PC-9 (cell line): ENCODE measurements around the gene DUS1L. TPM values are rescaled to one million over a fixed set of nuclear protein-coding genes. Genes with fewer than 3 reads are reported as not detected.
A peak's percentile ranks its signal among the peaks of the same experiment; 100 is the strongest.

Source experiments
- BruUV-seq: library from RNA; stranded (reverse); fragments of 400-500 nt; replicated peaks from 2 replicates; lab custom pipeline; 2021; lab: Mats Ljungman, UMichigan
- CTCF ChIA-PET: fragments of 300-600 bp; sonication (Branson Sonifier 250); formaldehyde crosslinking; loops from one replicate; lab custom pipeline; 2022; ENCODE audit warnings: antibody characterized with exemption; lab: Charles Lee
- POLR2A ChIA-PET: fragments of 300-600 bp; sonication (Branson Sonifier 250); formaldehyde crosslinking; loops from one replicate; lab custom pipeline; 2022; ENCODE audit warnings: antibody characterized with exemption; ENCODE audit not compliant: unreplicated experiment; lab: Charles Lee
- DNase-seq, 2 experiments: peaks; one replicate each; pipeline versions ENCODE4 v3.0.0 to v3.0.0-alpha.2; 2015 to 2022; ENCODE audit warnings: mixed read lengths in 1 of 2
- H2AFZ ChIP-seq: fragments of 200-600 bp; sonication (generic); 2 replicates; pipeline ENCODE4 v1.8.1; 2017; ENCODE audit warnings: antibody characterized with exemption
- H3F3A ChIP-seq: fragments of 200-600 bp; sonication (generic); 2 replicates; pipeline ENCODE4 v1.8.1; 2017; ENCODE audit warnings: antibody characterized with exemption, mild to moderate bottlenecking, low read depth; ENCODE audit not compliant: insufficient read depth
- H3K27ac ChIP-seq: fragments of 200-600 bp; sonication (generic); 2 replicates; pipeline ENCODE4 v1.6.1; 2016; ENCODE audit warnings: mixed run types
- H3K27me3 ChIP-seq: fragments of 200-600 bp; sonication (generic); 2 replicates; pipeline ENCODE4 v1.6.1; 2016; ENCODE audit warnings: low read depth, mixed run types; ENCODE audit not compliant: insufficient read depth
- H3K36me3 ChIP-seq: fragments of 200-600 bp; sonication (generic); 2 replicates; pipeline ENCODE4 v1.6.1; 2016; ENCODE audit warnings: low read depth, mixed run types
- H3K4me1 ChIP-seq: fragments of 200-600 bp; sonication (generic); replicated peaks from 2 replicates; pipeline ENCODE4 v1.6.1; 2016; ENCODE audit warnings: mixed run types; ENCODE audit not compliant: insufficient read depth
- H3K4me2 ChIP-seq: fragments of 200-600 bp; sonication (generic); 2 replicates; pipeline ENCODE4 v1.6.1; 2017; ENCODE audit warnings: mixed run types
- H3K4me3 ChIP-seq: fragments of 200-600 bp; sonication (generic); 2 replicates; pipeline ENCODE4 v1.6.1; 2016; ENCODE audit warnings: mixed run types
- H3K79me2 ChIP-seq: fragments of 200-600 bp; sonication (generic); 2 replicates; pipeline ENCODE4 v1.6.1; 2017; ENCODE audit warnings: low read depth, mixed run types
- H3K9me2 ChIP-seq: fragments of 200-600 bp; sonication (generic); 2 replicates; pipeline ENCODE4 v1.8.1; 2017; ENCODE audit warnings: mild to moderate bottlenecking; ENCODE audit not compliant: insufficient read depth
- H3K9me3 ChIP-seq: fragments of 200-600 bp; sonication (generic); 2 replicates; pipeline ENCODE4 v1.8.1; 2016; ENCODE audit warnings: low read depth; ENCODE audit not compliant: insufficient read depth
- H4K20me1 ChIP-seq: fragments of 200-600 bp; sonication (generic); 2 replicates; pipeline ENCODE4 v1.8.1; 2017; ENCODE audit not compliant: insufficient read depth
- EZH2 ChIP-seq: fragments of 200-600 bp; sonication (generic); IDR thresholded peaks from 2 replicates; pipeline ENCODE4 v1.8.0; 2017; ENCODE audit warnings: antibody characterized with exemption, low read depth
- intact Hi-C: fragments of 100-400 bp; cut with micrococcal nuclease; formaldehyde crosslinking; loops from one replicate; pipeline ENCODE4 v1.10.0; 2022; ENCODE audit not compliant: unreplicated experiment
- total RNA-seq: library from RNA; stranded (reverse); gene quantifications from 2 replicates; pipeline ENCODE4 v1.2.3, GENCODE V29; 2021
- TF ChIP-seq, protein P1 (sequence below): fragments of 200-600 bp; sonication (generic); conservative IDR thresholded peaks from 2 replicates; pipeline ENCODE4 v1.6.1; 2017; ENCODE audit warnings: mixed run types, antibody characterized with exemption, mild to moderate bottlenecking, moderate library complexity

Gene DUS1L
- total RNA-seq, 1 experiment from 2014 or later, result 138 TPM

DNA sequence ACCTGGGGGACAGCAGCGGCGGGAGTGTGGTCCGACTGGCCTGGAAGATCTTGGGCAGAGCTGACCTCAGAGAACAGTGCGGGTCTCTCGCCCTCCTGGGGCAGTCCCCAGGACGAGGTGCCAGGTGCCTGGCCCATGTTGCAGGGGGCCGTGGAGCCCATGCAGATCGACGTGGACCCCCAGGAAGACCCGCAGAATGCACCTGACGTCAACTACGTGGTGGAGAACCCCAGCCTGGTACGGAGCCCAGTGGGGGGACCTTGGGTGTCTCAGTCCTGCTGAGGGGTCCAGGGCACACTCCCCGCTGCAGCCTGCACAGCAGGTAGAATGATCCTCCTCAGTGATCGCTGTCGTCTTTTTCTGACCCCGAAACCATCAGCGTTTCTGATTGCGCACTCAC lies 12.5 kb downstream of the DUS1L start:
- H3K27me3 ChIP-seq, result no peaks in the 10 kb centered on the region
- no TSS peak for BruUV-seq
- no peak overlapping the region for H2AFZ ChIP-seq
- H3K4me2 ChIP-seq, result peak overlapping the region; percentile 88
- H3K27ac ChIP-seq, result no peak overlapping the region
- TF ChIP-seq EZH2, result no peak
- TF ChIP-seq, protein P1, sequence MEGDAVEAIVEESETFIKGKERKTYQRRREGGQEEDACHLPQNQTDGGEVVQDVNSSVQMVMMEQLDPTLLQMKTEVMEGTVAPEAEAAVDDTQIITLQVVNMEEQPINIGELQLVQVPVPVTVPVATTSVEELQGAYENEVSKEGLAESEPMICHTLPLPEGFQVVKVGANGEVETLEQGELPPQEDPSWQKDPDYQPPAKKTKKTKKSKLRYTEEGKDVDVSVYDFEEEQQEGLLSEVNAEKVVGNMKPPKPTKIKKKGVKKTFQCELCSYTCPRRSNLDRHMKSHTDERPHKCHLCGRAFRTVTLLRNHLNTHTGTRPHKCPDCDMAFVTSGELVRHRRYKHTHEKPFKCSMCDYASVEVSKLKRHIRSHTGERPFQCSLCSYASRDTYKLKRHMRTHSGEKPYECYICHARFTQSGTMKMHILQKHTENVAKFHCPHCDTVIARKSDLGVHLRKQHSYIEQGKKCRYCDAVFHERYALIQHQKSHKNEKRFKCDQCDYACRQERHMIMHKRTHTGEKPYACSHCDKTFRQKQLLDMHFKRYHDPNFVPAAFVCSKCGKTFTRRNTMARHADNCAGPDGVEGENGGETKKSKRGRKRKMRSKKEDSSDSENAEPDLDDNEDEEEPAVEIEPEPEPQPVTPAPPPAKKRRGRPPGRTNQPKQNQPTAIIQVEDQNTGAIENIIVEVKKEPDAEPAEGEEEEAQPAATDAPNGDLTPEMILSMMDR, result no peak
- peaks cover 13% of the 10 kb centered on the region for H3K79me2 ChIP-seq
- no peaks in the 10 kb centered on the region for H3K9me3 ChIP-seq
- H3K9me2 ChIP-seq, result no peaks in the 10 kb centered on the region
- H4K20me1 ChIP-seq, result no peaks in the 10 kb centered on the region
- no peak for DNase-seq
- intact Hi-C loops, result no loop called here
- CTCF ChIA-PET, result no interaction called here
- no peaks in the 10 kb centered on the region for H3K36me3 ChIP-seq
- H3K4me1 ChIP-seq, result no peaks in the 10 kb centered on the region
- POLR2A ChIA-PET, result no interaction called here
- no peaks in the 10 kb centered on the region for H3F3A ChIP-seq
- H3K4me3 ChIP-seq, result peak overlapping the region; percentile 76; the same call in 1 of the 2 replicates

DNA sequence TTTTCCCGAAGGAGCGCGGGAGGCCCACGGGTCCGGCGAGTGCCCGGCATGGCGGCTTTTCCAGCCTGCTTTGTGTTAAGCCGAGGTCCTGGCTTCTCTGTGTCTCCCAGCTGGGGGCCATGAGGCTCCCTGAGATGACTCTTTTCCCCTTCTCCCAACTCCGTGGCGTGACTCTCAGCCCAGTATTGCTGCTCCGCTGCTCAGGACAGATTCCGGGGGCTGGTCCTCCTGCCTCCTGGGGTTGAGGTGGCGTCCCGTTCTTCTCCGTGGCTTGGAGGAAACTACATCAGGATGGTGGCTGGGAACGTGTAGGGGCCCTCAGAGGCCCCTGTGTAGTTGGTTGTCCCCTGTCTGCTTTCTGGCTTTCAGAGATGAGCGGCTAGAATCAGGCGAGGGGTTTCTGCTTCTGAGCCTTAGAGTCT lies 13.0 kb downstream of the DUS1L start:
- ChIA-PET CTCF (no interaction called here), POLR2A (no interaction called here)
- H3K79me2 ChIP-seq, result peaks cover 13% of the 10 kb centered on the region
- H3K4me3 ChIP-seq, result peak overlapping the region; percentile 76
- H3K27me3 ChIP-seq, result no peaks in the 10 kb centered on the region
- BruUV-seq, result no TSS peak
- H2AFZ ChIP-seq, result no peak overlapping the region
- no peaks in the 10 kb centered on the region for H4K20me1 ChIP-seq
- no peaks in the 10 kb centered on the region for H3K9me3 ChIP-seq
- no peaks in the 10 kb centered on the region for H3F3A ChIP-seq
- no peaks in the 10 kb centered on the region for H3K4me1 ChIP-seq
- no peaks in the 10 kb centered on the region for H3K36me3 ChIP-seq
- TF ChIP-seq, protein P1, result no peak
- no peak for TF ChIP-seq EZH2
- H3K9me2 ChIP-seq, result no peaks in the 10 kb centered on the region
- H3K27ac ChIP-seq, result no peak overlapping the region
- peak overlapping the region; percentile 88 for H3K4me2 ChIP-seq
- intact Hi-C loops, result no loop called here
- no peak for DNase-seq

GRCh38 chr17:82051776-82052637 lies 13.6 kb downstream of the DUS1L start, which contains the start of the genes GPS1 and RFNG:
Gene GPS1, plus strand, starts transcription at chr17:82051898. Its CDS starts 34 bp downstream, at chr17:82051932.
Gene RFNG, minus strand, starts transcription at chr17:82051811. Its CDS starts 45 bp downstream, at chr17:82051766.
- H3K9me2 ChIP-seq, result no peaks in the 10 kb centered on the region
- H3K4me3 ChIP-seq, result peak within 1 kb of the TSS; percentile 76
- TF ChIP-seq EZH2, result no peak
- TF ChIP-seq, protein P1, result no peak
- H3K4me1 ChIP-seq, result no peaks in the 10 kb centered on the region
- H4K20me1 ChIP-seq, result no peaks in the 10 kb centered on the region
- H3K36me3 ChIP-seq, result no peaks in the 10 kb centered on the region
- H3K4me2 ChIP-seq, result peak within 1 kb of the TSS; percentile 88
- intact Hi-C loops, result no loop called here
- no peaks in the 10 kb centered on the region for H3F3A ChIP-seq
- H3K9me3 ChIP-seq, result no peaks in the 10 kb centered on the region
- H3K27ac ChIP-seq, result no peak within 1 kb of the TSS
- ChIA-PET POLR2A (no interaction called here), CTCF (interaction anchor here (0.7 kb wide), 1 partner anchor 30 kb away, joined by 3 read pairs; the partner anchor contains the start of gene CENPX)
- no peaks in the 10 kb centered on the region for H3K27me3 ChIP-seq
- H3K79me2 ChIP-seq, result peaks cover 13% of the 10 kb centered on the region
- H2AFZ ChIP-seq, result no peak within 1 kb of the TSS
- BruUV-seq, result TSS peak; percentile 45
- DNase-seq, result peak; percentile 46 to 80
